Stimulated activated CD4-positive, alpha-beta T cell treated with anti-CD3 and anti-CD28 coated beads, TNF-alpha, amount 100 ng/mL, for 24 hours (primary cell): Measurements from ENCODE around the gene PIPOX.

Experiments
- DNase-seq, 3 experiments: peaks; one replicate each; pipeline ENCODE4 v3.0.0-alpha.2; 2020; ENCODE audit warnings: low read depth in 3 of 3

The PIPOX gene

DNA sequence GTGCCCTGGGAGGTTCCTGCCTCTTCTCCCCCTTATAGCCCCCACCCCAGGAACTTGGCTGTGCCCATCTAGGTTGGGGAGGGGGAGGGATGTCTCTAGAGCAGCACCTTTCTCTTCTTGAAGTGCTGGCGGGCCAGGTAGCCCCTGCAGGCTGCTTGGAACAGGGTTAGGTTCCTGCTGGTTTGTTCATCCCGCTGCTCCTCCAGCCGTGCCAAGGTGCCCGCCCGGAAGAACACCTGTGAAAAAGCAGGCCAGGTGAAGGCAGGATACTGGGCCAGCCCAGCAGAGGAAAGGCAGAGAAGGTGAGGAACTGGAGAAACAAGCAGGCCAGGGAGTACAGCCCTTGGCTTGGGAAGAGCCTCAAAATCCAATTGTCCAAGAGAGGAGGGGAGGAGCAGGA, 56.6 kb downstream of the PIPOX start:
- no peak for DNase-seq

DNA sequence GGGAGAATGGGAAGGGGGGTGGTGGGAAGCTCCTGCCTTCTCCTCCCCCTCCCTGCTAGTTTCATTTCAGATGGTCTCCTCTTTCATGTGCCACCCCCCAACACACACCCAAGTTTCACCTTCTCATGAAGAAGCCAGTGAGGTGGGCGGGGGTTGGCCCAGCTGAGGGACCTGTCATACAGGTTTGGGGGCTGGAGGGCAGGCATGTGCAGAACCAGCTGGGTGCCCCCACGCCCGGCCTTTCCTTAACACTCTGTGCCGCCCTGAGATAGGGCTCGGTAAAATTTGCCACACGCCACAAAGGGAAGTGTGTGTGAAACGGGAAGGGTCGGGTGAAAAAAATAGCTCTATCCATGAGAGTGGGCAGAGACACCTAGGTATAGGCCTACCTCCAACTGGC, 57.4 kb downstream of the PIPOX start:
- no peak for DNase-seq

DNA sequence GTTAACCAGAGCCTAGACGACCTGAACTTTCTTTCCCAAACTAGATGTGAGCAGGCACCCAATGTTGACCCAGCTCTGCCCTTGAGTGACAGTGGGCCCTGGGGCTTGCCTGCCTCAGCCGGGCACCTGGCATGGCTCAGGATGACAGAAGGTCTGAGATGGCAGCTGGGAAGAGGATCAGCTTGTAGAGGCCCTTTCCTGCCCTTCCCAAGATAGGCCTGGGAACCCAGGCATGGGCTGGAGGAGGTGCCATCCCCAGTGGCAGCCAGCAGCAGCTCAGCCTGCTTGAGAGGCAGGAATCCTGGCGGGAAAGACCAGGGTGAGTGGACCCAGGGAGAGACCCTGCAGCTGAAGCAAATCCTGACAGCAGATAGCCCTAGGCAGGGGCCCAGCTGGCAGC, 59.1 kb downstream of the PIPOX start:
- DNase-seq: no peak

DNA sequence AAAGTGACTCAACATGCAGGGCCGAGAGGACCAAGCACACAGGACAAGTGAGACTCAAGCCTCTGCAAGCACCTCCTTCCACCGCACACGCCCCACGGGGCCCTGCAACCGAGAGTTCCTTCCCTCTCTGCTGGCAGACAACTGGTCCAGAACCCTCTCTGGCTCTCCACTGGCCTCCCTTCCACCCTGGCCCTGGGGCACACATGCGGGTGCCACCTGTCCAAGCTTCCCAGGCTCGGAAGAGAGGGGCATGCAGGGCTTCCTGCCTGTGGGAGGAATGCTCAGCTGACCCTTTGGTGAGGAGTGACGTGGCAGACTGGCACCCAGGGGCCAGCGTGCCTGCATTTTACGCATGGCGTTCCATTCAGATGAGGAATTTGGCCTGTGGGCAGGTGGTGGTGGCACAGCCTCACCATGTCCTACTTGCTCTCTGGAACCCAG, 59.8 kb downstream of the PIPOX start:
- no peak for DNase-seq

DNA sequence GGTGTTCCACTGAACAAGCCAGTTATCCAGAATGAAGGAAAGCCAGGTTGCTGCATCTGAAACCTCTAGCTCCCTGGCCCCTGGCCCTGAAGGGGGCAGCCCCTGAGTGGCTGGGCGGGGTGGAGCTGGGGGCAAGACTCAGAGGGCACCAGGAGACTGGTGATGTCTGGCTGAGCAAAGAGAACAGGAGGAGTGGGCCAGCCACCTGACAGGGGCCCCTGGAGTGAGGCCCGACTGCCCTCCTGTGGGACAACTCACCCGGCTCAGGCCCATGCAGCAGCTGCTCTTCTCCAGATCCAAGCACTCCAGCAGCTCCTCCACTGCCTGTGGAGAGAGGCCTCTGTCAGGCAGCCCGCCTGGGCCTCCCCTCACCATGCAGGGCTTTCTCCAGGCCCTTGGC, 60.4 kb downstream of the PIPOX start:
- no peak for DNase-seq
